Globus pallidus (tissue), 1 donor: Measurements from ENCODE around the gene CDS2.
"Not testable (repeated sequence)": the region's sequence is repeated elsewhere in the genome, so short reads cannot be mapped to it uniquely, and the experiment has no call there.

ENCODE experiments used
- DNase-seq: peaks from one replicate; pipeline ENCODE4 v3.0.0-alpha.2; 2015; ENCODE audit warnings: low spot score

CDS2 gene

GRCh38 chr20:5126512-5127203 is at the start of gene CDS2:
CDS2 (plus strand) TSS chr20:5127008; CDS start chr20:5127093, 85 bp downstream.
- DNase-seq = peak; percentile 100

- DNase-seq = no peak
Measured at GRCh38 chr20:5077761-5078387, 48.9 kb upstream of the CDS2 start.

- DNase-seq = peak; percentile 64
Measured at GRCh38 chr20:5078399-5078958, 48.3 kb upstream of the CDS2 start.

- peak; percentile 68 for DNase-seq
Measured at GRCh38 chr20:5080384-5080877, 46.4 kb upstream of the CDS2 start.

- peak; percentile 43 for DNase-seq
Measured at GRCh38 chr20:5085380-5085779, 41.4 kb upstream of the CDS2 start.

- no peak for DNase-seq
Measured at GRCh38 chr20:5088688-5089087, 38.1 kb upstream of the CDS2 start.

GRCh38 chr20:5090191-5090590 is 36.6 kb upstream of the CDS2 start:
- DNase-seq = peak; percentile 50

- no peak for DNase-seq
Measured at GRCh38 chr20:5091902-5092301, 34.9 kb upstream of the CDS2 start.

- no peak for DNase-seq
Measured at GRCh38 chr20:5092765-5093339, 34.0 kb upstream of the CDS2 start.

- DNase-seq = no peak
Measured at GRCh38 chr20:5095454-5095853, 31.4 kb upstream of the CDS2 start.

GRCh38 chr20:5095931-5096330 is 30.9 kb upstream of the CDS2 start:
- DNase-seq = no peak

GRCh38 chr20:5096463-5096862 is 30.3 kb upstream of the CDS2 start:
- DNase-seq = no peak

GRCh38 chr20:5099009-5099408 is 27.8 kb upstream of the CDS2 start:
- not testable (repeated sequence) for DNase-seq

GRCh38 chr20:5099909-5100308 is 26.9 kb upstream of the CDS2 start:
- DNase-seq = not testable (repeated sequence)

- DNase-seq = peak; percentile 66
Measured at GRCh38 chr20:5100684-5101347, 26.0 kb upstream of the CDS2 start.

- no peak for DNase-seq
Measured at GRCh38 chr20:5104479-5104878, 22.3 kb upstream of the CDS2 start.

GRCh38 chr20:5109276-5109675 is 17.5 kb upstream of the CDS2 start:
- peak; percentile 80 for DNase-seq

GRCh38 chr20:5113615-5113986 is 13.2 kb upstream of the CDS2 start:
- no peak for DNase-seq

GRCh38 chr20:5114403-5114802 is 12.4 kb upstream of the CDS2 start:
- no peak for DNase-seq

GRCh38 chr20:5116875-5117274 is 9.9 kb upstream of the CDS2 start:
- DNase-seq = no peak

- no peak for DNase-seq
Measured at GRCh38 chr20:5118220-5119142, 8.3 kb upstream of the CDS2 start.

GRCh38 chr20:5119143-5119434 is 7.7 kb upstream of the CDS2 start:
- DNase-seq = no peak
